Activated CD8-positive, alpha-beta memory T cell treated with anti-CD3 and anti-CD28 coated beads for 4 hours (primary cell): ENCODE results near the gene CCDC9B.

Experiments used
- DNase-seq, 2 donors: peaks; one replicate each; pipeline ENCODE4 v3.0.0-alpha.2; 2020; ENCODE audit warnings: low read depth in 2 of 2

Gene CCDC9B

DNA sequence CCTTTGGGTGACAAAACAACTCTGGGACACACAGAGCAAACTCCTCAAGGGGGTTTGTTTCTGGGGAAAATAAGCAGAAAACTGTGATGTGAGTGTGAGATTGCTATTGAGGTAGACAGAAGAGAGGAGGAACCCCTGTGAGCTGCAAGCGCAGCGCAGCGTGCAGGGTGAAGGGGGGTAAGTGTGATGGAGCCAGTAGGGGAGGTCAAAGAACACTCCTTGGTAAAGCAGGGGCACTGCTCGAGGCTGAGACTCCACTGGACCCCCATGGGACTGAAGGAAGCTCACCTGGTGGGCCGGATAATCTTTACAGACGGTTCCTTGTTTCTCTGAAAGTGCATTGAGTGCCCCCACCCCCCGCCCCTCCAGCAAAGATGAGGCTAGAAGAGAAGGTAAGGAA is 9.7 kb downstream of the CCDC9B start:
- DNase-seq, result no peak

DNA sequence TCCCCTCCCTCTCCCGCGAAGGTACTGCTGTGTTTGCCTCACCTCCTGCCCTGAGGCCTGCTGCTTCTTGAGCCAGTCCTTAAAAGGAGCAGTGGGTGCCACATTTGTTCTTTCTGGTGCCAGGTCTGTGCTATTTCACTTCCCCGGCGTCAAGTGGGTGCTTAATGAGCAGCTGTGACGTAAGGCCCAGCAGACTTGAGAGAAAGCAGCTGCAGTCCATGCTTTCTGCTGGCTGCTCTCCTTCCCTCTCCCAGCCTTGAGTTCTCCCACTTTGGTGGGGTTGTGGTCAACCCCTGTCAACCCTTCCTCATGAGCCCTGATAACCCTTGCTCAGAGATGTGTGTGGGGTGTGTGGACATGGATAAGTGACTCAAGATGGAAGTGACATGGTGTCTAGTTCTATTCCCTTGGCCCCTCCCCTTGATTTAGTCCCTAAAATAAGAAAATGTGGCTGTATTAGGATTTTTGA is 10.3 kb downstream of the CCDC9B start:
- DNase-seq, result no peak

DNA sequence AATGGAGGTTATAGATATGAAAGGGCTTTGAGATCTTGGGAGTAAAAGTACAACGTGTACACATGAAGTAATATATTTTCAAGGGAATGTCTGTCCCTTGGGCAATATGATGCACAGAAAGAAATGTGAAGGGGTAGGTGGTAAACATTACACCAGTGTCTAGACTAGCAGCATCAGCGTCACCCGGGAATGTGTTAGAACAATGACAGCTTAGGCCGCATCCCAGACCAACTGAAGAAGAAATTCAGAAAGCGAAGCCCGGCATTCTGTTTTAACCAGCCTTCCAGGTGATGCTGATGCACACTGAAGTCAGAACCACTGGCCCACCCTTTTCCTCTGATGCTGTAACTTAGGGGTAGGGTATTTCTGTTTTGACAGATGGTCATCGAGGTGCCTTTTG is 10.9 kb downstream of the CCDC9B start:
- no peak for DNase-seq

DNA sequence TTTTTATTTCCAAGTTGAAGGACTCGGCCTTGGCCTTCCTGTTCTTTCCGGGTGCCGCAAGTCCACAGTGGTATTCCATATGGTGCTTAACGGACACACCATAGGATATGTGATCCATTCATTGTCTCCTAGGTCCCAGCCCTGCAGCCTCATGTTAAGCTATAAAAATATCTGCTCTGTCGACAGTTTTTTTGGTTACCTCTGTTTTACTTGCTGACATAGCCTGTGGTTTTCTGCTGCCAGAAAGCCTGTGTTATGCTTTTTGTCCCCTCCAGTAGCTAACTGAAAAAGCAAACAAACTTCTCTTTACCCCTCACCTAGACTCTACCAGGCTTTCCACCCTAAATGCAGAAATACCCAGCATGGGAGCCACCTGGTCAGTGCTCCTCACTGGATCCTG is 12.0 kb downstream of the CCDC9B start:
- no peak for DNase-seq

DNA sequence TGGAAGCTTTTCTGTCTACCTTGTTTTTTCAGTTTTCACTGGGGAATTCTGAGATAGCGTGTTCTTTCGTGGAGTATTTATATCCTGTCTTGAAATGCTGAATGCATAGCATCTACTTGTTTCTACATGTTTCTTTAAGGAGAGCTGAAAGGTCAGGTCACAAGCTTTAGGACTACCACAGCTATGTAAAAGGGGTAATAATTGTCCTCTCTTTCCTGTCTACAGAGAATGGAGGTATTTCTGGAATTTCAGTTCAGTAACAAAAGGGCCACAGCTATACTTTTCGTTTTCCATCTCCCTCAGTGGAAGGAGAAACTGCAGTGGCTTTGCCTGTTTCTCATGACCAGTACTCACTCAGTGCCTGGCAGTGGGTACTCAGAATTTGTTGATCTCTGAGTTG is 12.6 kb downstream of the CCDC9B start:
- no peak for DNase-seq

GRCh38 chr15:40327457-40327856 is 13.3 kb downstream of the CCDC9B start:
- no peak for DNase-seq

- no peak for DNase-seq
Measured at GRCh38 chr15:40325700-40326099, 15.0 kb downstream of the CCDC9B start.

- DNase-seq, result no peak
Measured at GRCh38 chr15:40325188-40325587, 15.6 kb downstream of the CCDC9B start.

DNA sequence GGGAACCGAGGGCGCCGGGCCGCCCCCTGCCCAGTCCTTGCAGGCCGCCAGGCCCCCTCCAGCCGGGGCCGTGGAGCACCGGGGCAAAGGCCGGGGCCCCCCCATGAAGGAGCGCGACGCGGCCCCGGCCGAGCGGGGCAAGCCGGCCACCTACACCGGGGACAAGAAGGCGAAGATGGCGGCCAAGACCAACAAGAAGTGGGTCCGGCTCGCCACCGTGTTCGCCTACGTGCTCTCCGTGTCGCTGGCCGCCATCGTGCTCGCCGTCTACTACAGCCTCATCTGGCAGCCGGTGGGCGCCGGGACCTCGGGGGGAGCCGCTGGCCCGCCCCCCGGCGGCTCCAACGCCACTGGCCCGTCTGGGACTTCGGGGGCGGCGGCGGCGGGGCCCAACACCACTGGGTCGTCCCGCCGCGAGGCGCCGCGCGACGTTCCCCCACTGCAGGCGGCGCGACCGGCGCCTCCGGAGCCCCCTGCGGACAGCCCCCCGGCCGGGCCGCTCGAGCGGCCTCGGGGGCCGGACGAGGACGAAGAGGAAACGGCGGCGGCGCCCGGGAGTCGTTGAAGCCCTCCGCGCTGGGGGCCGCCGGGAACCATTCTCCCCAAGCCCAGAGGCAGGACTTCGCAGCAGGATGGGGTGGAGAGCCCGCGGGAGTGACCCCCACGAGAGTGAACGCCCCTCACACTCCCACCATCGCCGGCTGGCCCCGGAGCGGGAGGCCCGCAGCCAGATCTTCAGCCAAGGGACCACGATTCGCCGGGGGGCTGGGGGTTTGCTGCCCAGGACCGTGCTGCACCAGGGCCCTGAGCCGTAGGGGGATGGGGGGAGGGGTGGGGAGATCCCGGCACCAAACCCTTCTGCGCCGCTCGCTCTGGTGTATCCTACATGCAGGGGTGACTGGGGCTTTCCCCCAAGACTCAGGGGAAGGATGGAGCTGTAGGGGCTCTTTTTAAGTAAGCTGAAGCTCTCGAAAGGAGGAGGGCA is 16.5 kb downstream of the CCDC9B start:
- DNase-seq, result no peak

- DNase-seq, result peak; percentile 87
Measured at GRCh38 chr15:40323239-40323952, 17.3 kb downstream of the CCDC9B start, which contains the start of gene INAFM2. Gene INAFM2, plus strand, starts transcription at chr15:40323692. Its CDS starts 364 bp downstream, at chr15:40324056.

DNA sequence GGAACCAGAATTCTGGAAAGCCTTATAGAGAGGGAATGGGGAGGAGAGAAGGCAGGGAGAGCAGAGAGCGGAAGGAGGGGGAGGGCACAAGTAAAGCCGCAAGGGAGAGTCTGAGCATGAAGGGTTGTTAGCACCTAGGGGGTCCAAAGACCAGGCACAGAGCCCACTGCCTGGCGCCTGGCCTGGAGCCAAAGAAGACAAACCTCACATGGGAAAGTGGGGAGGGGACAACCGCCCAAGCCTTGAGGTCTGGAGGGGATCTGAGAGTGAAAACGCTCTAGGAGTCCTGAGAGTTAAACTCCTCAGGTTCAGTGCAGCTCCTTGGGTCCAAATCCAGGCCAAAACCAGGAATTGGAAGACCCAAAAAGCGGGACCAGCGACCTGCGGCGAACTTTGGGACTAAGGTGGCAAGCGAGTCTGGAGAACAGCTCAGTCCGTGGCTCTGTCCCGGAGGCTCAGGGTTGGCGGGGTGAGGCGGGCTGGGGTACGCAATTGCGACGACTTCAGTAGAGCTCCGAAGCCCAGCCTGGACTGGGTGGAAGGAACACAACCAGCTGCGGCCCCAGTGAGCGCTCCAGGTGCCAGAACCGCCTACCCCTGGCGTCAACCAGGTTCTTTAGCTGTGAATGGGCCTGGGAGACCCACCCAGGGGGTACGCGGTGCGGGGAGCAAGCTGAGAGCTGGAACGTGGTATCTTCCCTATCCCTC is 18.1 kb downstream of the CCDC9B start:
- DNase-seq, result no peak

- peak in 1 of 2 donors; percentile 35 for DNase-seq
Measured at GRCh38 chr15:40320931-40321371, 19.8 kb downstream of the CCDC9B start.

GRCh38 chr15:40320409-40320808 is 20.3 kb downstream of the CCDC9B start:
- no peak for DNase-seq

GRCh38 chr15:40317580-40317979 is 23.2 kb downstream of the CCDC9B start:
- DNase-seq, result no peak

DNA sequence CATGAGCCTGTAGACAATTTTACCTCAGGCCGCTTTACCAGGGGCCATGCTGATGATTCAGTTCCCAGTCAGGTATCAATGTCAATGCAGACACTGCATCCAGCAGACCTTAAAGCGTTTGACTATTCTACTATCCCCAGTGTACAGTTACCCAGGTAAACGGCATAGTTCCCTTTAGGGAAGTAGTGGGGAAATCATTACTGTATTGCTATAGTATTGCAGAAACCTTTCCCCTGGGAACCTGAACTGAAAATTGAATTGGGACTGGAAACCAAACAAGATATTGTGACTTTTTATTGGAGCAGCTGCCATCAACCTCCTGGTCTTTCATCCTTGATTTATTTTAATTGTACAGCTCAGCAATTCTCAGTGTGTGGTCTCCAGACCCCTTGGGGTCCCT is 23.8 kb downstream of the CCDC9B start:
- no peak for DNase-seq

DNA sequence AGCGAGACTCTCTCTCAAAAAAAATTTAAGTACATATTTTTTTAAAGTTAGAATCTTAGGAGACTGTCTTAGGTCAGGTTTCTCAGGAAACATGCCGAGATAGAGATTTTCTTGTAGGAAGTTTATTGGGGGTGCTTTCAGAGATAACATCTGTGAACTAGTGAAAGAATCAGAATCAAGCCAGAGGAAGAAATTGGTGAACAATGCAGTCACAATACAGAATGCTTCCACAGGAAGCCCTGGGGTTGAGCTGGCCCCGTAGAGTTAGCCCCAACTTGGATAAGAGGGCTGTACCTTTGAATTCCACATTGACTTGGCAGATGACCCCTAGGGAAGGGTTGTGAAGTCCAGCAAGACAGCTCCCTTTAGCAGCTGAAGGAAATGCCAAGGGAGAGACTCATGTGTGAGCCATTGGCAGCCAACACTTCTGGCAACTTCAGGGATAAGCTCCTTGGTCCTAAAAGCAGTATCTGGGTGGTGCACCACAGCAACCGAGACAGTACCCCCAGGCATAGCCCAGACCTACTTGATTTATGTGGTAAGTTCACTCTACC is 25.9 kb downstream of the CCDC9B start:
- no peak for DNase-seq

GRCh38 chr15:40313531-40314398 is 27.0 kb downstream of the CCDC9B start:
- no peak for DNase-seq

DNA sequence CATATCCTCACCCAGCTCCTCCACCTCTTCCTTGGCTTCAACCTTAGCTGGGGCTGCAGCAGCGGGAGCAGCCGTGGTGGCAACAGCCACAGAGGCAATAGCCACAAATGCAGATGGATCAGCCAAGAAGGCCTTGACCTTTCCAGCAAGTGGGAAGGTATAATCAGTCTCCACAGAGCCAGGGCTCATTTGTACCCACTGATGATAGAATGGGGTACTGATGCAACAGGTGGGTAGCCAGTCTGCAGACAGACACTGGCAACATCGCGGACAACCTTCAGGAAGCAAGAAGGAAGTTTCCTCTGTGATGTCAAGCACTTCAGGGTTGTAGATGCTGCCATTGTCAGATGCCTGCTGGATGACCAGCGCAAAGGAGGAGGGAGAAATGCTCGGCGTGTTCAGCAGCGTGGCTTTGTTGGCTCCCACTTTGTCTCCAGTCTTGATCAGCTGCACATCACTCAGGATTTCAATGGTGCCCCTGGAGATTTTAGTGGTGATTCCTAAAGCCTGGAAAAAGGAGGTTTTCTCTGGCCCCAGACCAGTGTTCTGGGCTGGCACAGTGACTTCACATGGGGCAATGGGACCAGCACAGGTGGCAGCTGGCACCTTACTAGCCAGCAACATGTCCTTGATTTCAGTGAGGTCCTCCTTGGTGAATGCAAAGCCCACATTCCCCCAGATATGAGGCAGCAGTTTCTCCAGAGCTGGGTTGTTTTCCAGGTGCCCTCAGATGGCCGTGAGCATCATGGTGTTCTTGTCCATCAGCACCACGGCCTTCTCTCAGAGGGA is 28.2 kb downstream of the CCDC9B start:
- no peak for DNase-seq

- DNase-seq, result no peak
Measured at GRCh38 chr15:40310993-40311392, 29.7 kb downstream of the CCDC9B start.
